Dermis blood vessel endothelial cell (primary cell): ENCODE data around the gene PAK2. TPM values are rescaled to one million over a fixed set of nuclear protein-coding genes. Genes with fewer than 3 reads are reported as not detected.
"Not testable (repeated sequence)": the region's sequence is repeated elsewhere in the genome, so short reads cannot be mapped to it uniquely, and the experiment has no call there.

Source experiments
- DNase-seq: peaks from one replicate; pipeline ENCODE4 v3.0.0; 2010
- total RNA-seq: library from RNA; depleted of rRNA; stranded (reverse); fragments of >200 nt; gene quantifications from 2 replicates; pipeline ENCODE4 v1.2.3, GENCODE V29; 2014

Gene PAK2
- total RNA-seq, 1 donor from 2014 or later = 81.5 TPM

DNA sequence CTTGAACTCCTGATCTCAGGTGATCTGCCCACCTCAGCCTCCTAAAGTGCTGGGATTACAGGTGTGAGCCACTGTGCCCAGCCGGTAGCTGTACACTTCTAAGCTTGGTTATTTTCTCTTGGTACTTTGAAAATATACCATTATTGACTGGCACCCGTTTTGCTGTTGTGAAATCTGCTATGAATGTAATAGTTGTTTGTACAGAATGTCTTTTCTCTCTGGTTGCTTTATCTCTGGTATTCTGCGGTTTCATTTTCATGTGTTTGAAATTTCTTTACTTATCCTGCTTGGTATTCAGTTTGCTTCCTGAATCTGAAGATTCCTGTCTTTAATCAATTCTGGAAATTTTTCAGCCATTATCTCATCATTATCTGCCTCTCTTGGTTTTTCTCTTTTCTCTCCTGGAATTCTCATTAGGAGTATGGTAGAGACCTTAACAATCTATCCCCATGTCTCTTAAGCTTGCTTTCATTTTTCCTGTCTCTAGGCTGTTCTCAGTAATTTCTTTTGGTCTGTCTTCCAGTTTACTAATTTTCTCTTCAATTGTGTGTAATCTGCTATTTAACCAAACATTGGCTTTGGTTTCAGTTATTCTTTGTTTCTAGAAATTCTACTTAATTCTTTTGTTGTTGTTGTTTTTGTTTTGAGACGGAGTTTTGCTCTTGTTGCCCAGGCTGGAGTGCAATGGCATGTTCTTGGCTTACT lies 2.8 kb upstream of the PAK2 start:
- DNase-seq = no peak

GRCh38 chr3:196737655-196738054 lies 2.0 kb upstream of the PAK2 start:
- no peak for DNase-seq

DNA sequence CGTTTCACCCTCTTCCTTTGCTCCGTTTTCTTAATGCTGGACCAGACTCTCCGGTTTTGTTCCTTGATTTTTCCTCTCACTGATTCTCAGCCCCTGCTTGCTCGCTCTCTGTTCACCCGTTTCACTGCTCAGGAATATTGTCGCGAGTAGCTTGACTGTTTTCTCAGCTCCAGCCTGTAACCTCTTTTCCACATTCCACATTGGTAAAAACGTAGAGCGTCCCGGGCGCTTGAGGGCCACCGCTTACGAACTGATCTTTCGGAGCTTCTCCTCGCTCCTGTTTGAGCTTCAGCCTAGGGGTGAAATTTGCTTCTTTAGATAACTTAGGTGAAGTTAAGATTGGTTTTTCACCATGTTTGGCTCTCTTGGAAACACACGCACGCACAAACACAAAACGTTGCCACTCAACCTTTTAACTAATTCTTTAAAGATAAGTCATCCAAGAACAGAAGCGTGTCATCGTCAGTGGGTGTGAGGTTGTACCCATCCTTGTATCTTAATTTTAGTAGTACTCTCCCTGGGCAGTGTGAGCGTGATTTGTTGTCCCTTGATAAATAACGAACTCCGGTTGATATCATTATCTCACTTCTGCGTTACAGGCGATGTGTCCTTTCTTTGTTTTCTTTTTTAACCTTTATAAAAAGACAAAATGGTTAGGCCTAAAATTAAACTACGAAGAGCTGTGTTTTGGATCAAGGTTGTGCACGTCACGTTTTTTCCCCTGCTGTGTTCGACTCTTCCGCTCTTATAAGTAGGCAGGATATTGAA lies 1.0 kb downstream of the PAK2 start:
- peak; percentile 67 for DNase-seq

DNA sequence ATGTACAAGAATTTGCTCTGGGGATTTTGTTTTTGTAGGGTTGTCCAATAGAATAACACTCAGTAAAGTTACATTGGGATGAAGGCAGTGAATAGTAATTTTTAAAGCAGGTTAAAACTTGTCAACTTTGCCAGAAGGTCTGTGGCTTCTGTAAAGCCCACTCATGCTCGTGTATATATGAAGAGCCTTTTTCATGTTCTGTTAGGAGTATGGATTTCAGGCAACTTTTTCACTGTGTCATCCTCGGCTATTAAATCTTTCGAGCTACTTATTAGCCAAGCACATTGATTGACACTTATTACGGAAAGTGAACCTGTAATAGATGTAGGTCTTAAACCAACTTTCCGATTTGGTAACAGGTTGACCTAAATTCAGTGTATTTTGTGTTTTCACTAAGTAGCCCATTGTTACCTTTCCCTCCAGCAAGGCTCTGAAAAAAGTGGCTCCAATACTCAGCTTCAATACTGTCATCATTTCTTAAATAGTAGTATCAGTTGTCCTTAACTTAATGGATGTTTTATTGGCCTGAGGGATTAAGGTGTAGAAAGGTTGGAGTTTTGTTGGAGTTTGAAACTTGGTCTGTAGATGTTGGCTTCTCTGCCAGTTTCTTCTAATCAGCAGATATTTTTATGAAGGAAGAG lies 1.7 kb downstream of the PAK2 start:
- no peak for DNase-seq

- DNase-seq = not testable (repeated sequence)
Observed at GRCh38 chr3:196743569-196743968, 3.9 kb downstream of the PAK2 start.

GRCh38 chr3:196749125-196749524 lies 9.5 kb downstream of the PAK2 start:
- DNase-seq = no peak

DNA sequence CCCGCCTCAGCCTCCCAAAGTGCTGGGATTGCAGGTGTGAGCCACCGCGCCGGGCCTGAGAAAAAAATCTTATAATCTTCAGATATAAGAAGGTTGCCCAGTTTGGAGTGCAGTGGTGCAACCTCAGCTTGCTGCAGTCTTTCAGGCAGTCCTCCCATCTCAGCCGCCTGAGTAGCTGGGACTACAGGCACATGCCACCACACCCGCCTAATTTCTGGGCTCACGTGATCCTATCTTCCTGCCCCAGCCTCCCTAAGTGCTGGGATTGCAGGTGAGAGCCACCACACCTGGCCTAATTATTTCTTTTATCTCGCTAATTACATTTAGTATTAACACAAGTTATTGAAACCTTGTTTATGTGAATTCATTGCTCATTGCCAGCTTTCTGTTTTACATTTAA lies 13.5 kb downstream of the PAK2 start:
- no peak for DNase-seq

DNA sequence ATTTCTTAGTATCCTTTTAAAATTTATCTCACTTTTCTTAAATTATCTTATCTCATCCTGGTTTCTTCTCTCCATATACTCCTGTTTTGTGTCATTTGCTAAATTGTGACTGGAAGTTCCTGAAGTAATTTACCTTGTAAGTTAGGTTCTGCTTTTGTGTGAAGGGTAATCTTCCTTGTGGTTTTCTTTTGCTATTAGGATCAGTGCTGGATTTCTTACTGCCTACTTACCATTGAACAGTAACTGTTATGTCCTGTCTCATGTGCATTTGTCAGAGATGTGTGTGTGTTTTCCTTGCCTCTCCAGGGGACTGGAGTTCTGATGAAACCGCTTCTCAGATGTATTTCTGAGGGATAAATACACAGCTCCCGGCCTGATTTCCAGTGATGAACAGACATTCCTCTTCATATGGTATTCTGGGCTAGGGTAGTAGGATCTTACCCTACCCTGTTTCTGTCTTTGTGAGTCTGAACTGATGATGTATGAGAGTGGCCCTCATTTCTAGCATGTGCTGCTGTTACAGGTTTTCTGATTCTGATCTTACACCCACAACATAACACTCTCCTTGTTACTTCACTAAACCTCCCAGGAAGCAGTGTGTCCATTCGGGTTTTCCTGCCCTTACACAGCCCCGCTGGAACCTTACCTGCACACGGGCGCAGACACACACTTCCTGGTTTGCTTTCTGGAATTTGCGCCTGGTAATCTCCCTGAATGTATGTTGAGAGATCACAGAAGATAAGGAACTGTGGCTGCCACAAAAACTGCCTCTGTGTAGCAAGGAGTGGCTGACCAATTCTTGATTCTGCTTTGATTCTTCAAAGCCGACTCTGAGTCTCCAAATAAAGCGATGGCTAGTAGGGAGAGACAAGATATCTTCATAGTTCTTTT lies 14.7 kb downstream of the PAK2 start:
- peak; percentile 21 for DNase-seq

DNA sequence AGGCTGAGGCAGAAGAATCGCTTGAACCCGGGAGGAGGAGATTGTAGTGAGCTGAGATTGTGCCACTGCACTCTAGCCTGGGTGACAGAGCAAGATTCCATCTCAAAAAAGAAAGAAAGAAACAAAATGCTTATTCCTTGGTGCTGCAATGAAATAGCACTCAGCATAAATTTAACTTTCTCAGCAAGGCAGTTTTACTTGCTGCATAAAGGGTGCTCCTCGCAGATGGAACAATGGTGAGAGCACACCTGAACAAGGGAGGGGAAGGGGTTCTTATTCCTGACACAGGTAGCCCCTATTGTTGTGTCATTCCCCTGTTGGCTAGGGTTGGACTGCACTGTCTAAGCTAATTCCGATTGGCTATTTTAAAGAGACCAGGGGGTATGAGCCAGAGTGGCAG lies 17.1 kb downstream of the PAK2 start:
- no peak for DNase-seq

DNA sequence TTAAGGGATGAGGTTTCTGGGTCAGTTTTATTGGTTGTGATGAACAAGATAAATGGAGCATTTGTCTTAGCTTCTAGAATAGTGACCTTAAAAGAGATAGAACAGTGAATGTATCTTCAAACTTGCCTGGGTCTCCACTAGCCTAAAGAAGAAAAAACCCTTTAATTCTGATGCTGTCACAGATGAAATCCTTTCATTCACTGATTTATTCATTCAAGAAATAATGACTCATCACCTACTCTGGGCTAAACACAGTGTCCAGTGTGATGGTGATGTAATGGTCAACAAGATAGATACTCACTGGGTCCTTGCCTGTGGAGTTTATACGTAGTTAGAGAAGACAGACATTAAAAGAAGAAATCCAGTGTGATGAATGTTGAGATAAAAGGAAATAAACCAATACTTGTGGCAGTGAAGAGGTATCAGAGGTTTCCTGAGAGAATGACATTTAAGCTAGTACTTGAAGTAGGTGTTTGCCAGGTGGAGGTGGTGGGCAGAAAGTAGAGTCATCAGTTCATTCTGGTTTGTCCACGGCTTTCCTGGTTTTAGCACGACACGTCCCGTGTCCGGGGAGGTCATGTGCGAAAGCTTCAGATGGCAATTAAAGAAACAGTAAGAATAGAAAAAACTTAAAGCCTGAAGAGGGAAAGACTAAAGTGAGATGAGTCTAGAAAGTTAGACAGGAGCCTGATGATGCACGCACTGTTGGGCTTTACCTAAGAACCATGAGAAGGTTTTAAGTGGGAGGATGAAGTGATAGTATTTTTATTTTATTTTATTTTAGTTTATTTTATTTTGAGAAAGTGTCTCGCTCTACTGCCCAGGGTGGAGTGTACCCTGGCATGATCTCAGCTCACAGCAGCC lies 18.5 kb downstream of the PAK2 start:
- DNase-seq = peak; percentile 71

DNA sequence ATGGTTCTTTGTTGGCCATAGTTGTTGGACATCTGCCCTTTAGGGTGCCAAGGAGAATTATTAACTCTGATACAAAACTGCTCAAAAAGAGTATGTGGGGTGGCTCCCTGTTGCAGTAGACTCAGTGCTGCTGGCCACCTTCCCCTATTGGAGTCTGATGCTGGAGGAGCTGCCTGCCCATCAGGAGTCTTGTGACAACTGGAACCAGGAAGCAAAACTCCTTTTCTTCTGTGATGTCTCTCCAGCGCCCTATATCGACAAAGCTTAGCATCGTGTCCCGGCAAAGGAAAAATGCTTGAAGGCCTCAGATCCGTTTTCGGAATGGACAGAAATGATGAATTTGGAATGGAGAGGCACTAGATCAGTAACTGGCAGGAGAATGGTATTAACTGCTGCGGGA lies 23.5 kb downstream of the PAK2 start:
- no peak for DNase-seq

- no peak for DNase-seq
Observed at GRCh38 chr3:196765454-196765853, 25.8 kb downstream of the PAK2 start.

- DNase-seq = no peak
Observed at GRCh38 chr3:196771067-196771466, 31.4 kb downstream of the PAK2 start.

DNA sequence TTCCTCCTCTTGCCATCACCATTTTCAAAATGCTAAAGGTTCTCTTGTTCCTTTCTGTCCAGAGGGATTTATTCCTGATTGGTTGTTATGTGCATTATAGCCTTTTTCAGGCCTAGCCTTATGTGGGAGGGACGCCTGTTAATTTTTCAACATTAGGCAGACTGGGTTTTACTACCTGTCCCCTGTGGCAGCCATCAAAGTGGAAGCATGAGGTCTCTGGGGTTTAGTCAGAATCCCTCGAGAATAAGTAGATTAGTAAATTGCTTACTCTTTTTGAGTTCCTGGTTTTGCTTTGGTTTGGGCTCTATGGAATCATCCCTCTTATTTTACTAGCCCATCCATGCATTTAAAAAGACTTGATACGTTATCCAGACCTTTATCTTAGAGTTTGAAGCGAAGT lies 32.4 kb downstream of the PAK2 start:
- DNase-seq = no peak

DNA sequence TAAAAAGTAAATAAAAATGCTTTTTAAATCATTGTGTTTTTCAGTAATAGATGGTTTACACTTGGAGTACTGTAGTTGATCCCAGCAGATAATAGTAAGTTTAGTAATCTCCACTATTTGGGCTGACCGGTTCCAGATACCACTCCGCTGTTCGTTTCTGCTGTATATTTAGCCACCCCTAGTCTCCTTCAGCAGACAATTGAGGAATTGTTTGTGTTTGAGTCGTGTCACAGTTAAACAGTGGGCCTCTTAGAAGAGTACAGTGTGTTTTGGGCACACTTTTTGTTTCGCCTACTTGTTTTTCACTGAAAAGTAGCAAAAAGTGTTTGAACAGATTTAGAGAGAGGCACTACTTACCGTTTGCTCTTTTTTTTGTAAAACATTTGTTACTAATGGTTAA lies 33.2 kb downstream of the PAK2 start:
- no peak for DNase-seq

- peak; percentile 63 for DNase-seq
Observed at GRCh38 chr3:196774191-196774820, 34.6 kb downstream of the PAK2 start.

GRCh38 chr3:196774848-196775422 lies 35.3 kb downstream of the PAK2 start:
- DNase-seq = no peak

DNA sequence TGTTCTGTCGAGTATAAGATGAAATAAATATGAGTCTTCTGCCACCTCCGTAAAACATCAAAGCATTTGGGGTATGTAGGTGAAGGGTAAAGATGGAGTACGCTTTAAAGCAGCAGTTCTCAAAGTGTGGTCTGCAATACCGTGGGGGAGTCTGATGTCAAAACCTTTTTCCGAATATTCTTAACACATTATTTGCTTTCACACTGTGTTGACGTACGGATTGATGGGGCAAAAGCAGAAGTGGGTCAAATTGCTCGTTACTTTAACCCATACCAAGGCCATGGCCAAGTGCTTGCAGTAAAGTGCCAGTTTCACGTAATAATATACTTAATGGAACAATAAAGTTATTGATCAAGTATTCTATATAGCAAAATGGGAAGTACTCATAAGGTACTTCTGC lies 36.3 kb downstream of the PAK2 start:
- DNase-seq = no peak

DNA sequence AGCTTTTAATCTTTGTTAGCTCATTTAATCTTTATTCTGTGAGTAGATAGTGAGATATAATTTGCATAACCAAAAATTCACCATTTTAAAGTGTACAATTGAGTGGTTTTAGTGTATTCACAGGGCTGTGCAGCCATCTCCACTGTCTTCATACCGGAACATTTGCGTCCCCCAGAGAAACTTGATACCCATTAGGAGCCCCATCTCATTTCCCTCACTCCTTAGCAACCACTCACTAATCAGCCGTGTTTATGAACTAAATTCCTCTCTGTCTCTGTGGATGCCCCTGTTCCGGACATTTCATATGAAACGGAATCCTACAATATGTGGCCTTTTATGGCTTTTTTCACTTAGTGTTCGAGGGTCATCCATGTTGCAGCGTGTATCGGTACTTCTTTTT lies 38.2 kb downstream of the PAK2 start:
- no peak for DNase-seq

- DNase-seq = peak; percentile 32
Observed at GRCh38 chr3:196778755-196779154, 39.1 kb downstream of the PAK2 start.

DNA sequence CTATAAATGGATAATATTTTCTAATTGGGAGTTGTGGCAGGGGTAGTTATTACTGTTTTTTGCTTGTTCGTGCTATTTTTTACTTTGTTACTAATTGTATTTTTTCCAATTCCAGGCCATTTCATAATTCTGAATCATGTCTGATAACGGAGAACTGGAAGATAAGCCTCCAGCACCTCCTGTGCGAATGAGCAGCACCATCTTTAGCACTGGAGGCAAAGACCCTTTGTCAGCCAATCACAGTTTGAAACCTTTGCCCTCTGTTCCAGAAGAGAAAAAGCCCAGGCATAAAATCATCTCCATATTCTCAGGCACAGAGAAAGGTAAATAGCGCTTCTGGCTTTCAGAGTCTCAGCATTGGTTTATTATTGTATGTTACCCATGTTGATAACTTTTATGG lies 42.9 kb downstream of the PAK2 start:
- DNase-seq = no peak
